C1 segment of cervical spinal cord (tissue), 14 donors: ENCODE measurements around the gene CASR.

Source experiments
- DNase-seq, 14 donors: peaks; one replicate each; lab custom pipeline; 2025; lab: John Stamatoyannopoulos, UW

The CASR gene

DNA sequence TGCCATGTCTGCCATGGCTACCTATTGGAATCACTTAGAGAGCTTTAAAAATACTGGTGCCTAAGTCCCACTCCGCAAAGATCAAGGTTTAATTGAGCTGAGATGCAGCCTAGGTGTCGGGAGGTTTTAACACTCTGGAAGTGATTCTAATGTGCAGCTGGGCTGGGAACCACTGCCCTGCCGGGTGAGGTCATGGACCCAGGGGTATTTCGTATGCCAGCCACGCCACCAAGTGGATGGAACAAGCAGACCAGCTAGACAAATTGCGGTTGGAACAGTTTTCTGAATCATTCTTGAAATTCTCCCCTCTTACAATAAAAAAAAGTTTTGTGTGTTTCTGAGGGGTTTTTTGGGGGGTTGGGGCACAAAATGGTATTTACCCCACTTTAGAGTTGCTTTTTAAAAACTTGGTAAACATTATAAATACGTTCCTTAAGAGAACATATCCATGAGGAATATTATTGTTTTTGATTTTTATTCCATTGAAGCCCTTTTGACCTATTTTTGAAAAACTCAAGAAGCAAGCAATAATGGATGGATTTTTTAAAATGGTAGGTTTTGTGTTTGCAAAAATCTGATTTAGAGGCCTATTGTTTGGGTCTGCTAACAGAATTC is 75.4 kb downstream of the CASR start:
- DNase-seq = peak in 10 of 14 donors; percentile 10 to 54 (median 30)

GRCh38 chr3:122260206-122260605 is 76.7 kb downstream of the CASR start:
- no peak for DNase-seq

DNA sequence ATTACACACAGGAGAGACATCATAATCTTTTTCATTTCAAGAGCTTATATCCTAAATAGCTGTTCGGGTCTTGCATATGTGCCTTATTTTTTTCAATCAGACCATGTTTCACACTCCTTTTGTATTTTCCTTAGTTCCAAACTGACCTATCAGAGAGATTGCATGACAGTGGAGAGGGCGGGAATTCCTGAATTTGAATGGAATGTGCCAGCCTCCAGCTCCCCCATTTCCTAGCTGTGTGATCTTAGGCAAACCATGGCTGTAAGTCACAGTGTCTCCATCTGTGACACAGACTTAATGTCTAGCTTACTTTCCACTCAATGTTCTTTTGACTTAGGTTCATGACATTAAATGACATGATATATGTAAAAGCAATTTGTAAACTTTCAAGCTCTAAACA is 79.6 kb downstream of the CASR start:
- DNase-seq = no peak

DNA sequence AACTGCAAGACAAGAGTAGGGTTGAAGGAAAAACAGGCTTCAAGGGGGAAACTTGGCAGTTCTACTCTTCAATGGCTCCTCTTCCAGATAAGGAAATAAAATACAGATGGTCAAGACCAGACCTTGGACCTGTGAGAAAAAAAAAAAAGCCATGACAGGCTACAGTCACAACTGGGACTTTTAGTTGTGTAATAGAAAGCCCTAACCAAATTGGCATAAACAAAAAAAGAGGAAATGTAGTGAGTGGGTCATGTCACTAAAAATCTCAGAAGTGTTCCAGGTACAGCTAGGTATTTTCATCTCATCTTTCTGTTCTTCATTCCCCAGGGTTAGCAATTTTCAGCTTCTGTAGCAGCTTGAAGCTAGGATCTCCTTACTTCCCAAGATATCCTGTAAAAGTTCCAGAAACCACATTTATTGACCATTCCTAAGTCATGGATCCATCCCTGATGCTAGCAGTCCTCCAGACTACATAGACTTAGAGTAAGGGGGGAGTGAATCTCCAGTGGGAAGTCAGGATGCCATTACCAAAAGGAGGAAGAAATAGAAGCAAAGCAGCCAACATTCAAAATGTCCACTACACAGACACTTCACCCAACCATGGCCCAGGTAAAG is 80.6 kb downstream of the CASR start:
- DNase-seq = no peak

- DNase-seq = no peak
Measured at GRCh38 chr3:122265957-122266356, 82.5 kb downstream of the CASR start.

DNA sequence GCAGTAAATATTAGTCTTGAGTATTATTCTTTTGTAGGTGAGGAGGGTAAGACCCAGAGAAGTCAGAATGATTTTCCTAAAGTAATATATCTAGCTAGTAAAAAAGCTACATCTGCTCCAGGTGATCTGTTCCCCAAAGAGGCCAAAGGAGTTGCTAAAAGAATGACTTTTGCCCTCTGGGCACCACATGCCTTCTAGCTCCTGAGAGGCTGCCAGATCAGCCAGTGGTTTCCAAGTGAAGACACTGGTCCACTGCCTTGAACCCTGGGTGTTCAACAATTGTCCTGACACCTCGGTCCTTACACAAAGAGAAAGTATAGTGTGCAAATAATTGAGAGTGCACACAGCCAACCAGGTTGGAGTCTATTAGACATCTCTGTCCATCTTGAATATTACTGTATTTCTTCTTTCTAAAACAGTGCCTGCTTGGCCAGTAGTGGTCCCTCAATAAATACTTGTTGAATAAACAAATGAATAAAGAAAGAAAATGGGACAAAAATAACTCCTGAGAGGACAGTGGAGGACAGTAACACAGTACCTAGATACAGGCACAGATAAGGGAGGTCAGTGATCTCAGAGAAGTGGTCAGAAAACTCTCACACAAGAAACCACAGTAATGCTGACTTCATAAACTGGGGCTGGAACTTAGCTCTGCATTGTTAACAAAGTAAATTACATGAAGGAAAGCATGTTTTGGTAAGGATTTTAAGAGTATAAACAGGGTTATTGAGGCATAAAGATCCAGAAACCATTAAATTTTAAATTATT is 85.0 kb downstream of the CASR start:
- DNase-seq = no peak

GRCh38 chr3:122269045-122269444 is 85.6 kb downstream of the CASR start:
- no peak for DNase-seq

DNA sequence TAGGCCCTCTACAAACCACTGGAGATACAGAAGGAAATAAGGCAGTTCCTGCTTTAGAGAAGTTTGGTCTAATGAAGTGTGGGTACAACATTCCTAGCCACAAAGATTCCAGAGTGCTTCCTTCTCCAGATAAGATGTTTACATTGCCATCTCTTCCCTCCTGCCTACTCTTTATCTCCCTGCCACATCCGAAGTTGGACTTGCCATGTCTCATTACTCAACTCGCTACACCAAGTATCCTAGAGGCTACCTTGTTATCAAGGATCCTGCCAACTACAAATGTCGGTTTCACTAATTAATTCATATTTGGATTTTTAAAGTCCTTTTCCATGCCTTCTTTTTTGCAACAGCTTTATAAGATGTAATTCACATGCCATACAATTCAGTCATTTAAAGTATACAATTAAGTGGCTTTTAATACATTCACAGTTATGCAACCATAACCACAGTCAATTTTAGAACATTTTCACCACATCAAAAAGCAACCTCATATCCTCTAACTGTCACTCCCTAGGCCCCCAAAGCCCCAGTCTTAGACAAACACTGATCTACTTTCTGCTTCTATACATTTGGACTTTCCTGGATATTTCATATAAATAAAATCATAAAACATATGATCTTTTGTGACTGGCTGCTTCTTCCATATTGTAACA is 87.9 kb downstream of the CASR start:
- DNase-seq = no peak

- no peak for DNase-seq
Measured at GRCh38 chr3:122272879-122273278, 89.4 kb downstream of the CASR start.

DNA sequence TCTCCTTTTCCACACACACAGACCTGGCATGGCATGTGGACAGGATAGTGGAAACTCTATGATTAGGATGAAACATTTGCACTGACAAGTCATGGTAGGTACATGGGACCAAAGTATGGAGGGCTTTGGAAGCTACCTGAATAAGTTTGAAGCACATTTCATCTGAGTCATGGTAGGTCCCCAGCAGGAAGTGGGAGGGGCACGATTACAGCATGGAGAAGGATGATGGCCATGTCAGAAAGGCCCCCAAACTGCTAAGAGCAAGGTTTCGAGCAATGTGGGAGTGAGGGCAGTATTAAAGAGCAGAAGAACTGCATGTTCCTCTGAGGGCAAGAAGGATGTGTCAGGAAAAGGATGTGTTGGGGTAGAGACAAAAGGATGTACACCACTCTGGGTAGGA is 90.0 kb downstream of the CASR start:
- no peak for DNase-seq

DNA sequence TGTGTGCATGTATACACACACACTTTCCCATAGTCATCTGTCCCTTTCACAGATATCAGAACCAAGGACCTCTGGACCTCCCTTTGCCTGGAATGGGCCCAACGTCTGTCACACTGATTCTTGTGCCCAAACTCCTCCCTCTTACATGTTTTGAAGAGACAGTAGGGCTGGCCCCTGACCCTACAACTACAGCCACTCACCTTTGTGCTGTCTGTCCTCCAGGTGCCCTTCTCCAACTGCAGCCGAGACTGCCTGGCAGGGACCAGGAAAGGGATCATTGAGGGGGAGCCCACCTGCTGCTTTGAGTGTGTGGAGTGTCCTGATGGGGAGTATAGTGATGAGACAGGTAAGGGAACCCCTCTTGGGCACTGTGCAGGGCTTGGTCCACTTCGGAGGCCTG is 98.4 kb downstream of the CASR start:
- no peak for DNase-seq

- DNase-seq = no peak
Measured at GRCh38 chr3:122283796-122284445, 100.5 kb downstream of the CASR start.

DNA sequence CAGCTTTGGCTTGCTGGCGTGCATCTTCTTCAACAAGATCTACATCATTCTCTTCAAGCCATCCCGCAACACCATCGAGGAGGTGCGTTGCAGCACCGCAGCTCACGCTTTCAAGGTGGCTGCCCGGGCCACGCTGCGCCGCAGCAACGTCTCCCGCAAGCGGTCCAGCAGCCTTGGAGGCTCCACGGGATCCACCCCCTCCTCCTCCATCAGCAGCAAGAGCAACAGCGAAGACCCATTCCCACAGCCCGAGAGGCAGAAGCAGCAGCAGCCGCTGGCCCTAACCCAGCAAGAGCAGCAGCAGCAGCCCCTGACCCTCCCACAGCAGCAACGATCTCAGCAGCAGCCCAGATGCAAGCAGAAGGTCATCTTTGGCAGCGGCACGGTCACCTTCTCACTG is 101.0 kb downstream of the CASR start:
- DNase-seq = no peak

GRCh38 chr3:122294359-122294758 is 110.9 kb downstream of the CASR start:
- no peak for DNase-seq

- peak in 4 of 14 donors; percentile 1 to 3 (median 1) for DNase-seq
Measured at GRCh38 chr3:122295266-122296062, 112.0 kb downstream of the CASR start.

GRCh38 chr3:122298239-122298638 is 114.8 kb downstream of the CASR start:
- DNase-seq = no peak

GRCh38 chr3:122299215-122299614 is 115.7 kb downstream of the CASR start:
- DNase-seq = no peak

GRCh38 chr3:122299872-122300460 is 116.5 kb downstream of the CASR start:
- no peak for DNase-seq

DNA sequence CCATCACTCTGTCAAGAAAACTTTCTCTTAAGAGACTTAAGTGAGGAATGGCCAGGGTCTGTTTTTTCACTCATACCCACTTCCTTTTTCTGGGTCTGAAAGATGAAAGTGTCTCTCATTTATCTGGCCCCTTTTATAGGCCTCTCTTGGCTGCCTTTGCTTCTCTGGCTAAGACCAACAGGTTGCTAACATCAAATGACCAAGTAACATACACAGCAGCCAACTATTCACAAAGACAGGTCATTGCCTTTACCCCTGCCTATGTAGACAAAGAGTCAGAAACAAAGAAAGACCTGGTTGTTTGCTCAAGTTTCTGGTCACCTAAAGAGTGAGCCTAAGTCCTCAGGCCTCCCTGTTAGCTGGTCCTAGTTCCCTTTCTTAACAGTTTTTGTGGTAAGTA is 117.6 kb downstream of the CASR start:
- no peak for DNase-seq

- DNase-seq = no peak
Measured at GRCh38 chr3:122305818-122306621, 122.6 kb downstream of the CASR start.
